ENCODE results near the gene CHKB.
"Not testable (repeated sequence)": the region's sequence is repeated elsewhere in the genome, so short reads cannot be mapped to it uniquely, and the experiment has no call there.

CHKB gene

GRCh38 chr22:50612528-50613221 lies 30.0 kb upstream of the CHKB start:
- DNase-seq (ENCODE audit: low spot score) = no peak

- DNase-seq (ENCODE audit: low spot score) = no peak
Observed at GRCh38 chr22:50612168-50612527, 29.5 kb upstream of the CHKB start.

GRCh38 chr22:50611341-50612060 lies 28.9 kb upstream of the CHKB start:
- DNase-seq (ENCODE audit: low spot score) = no peak

- no peak for DNase-seq (ENCODE audit: low spot score)
Observed at GRCh38 chr22:50610581-50610980, 27.9 kb upstream of the CHKB start.

GRCh38 chr22:50610041-50610451 lies 27.4 kb upstream of the CHKB start:
- no peak for DNase-seq (ENCODE audit: low spot score)

- DNase-seq (ENCODE audit: low spot score) = no peak
Observed at GRCh38 chr22:50609599-50609998, 26.9 kb upstream of the CHKB start.

GRCh38 chr22:50608996-50609395 lies 26.3 kb upstream of the CHKB start:
- DNase-seq (ENCODE audit: low spot score) = no peak

GRCh38 chr22:50608058-50608840 lies 25.6 kb upstream of the CHKB start:
- not testable (repeated sequence) for DNase-seq (ENCODE audit: low spot score)

GRCh38 chr22:50607659-50608020 lies 25.0 kb upstream of the CHKB start:
- no peak for DNase-seq (ENCODE audit: low spot score)

- DNase-seq (ENCODE audit: low spot score) = no peak
Observed at GRCh38 chr22:50606946-50607658, 24.5 kb upstream of the CHKB start.

- DNase-seq (ENCODE audit: low spot score) = no peak
Observed at GRCh38 chr22:50606165-50606945, 23.7 kb upstream of the CHKB start.

GRCh38 chr22:50605613-50606074 lies 23.0 kb upstream of the CHKB start:
- DNase-seq (ENCODE audit: low spot score) = no peak

- DNase-seq (ENCODE audit: low spot score) = no peak
Observed at GRCh38 chr22:50605002-50605612, 22.5 kb upstream of the CHKB start.

GRCh38 chr22:50604256-50605001 lies 21.8 kb upstream of the CHKB start:
- DNase-seq (ENCODE audit: low spot score) = no peak

GRCh38 chr22:50603511-50604255 lies 21.0 kb upstream of the CHKB start:
- DNase-seq (ENCODE audit: low spot score) = no peak

- DNase-seq (ENCODE audit: low spot score) = no peak
Observed at GRCh38 chr22:50602338-50602700, 19.7 kb upstream of the CHKB start.

GRCh38 chr22:50601669-50602337 lies 19.2 kb upstream of the CHKB start:
- no peak for DNase-seq (ENCODE audit: low spot score)

GRCh38 chr22:50600967-50601668 lies 18.5 kb upstream of the CHKB start:
- no peak for DNase-seq (ENCODE audit: low spot score)

All from Ammon's horn (tissue), 1 donor.